ENCODE results near the gene ANKRD36C. TPM values are rescaled to one million over a fixed set of nuclear protein-coding genes. Genes with fewer than 3 reads are reported as not detected.
"Not testable (repeated sequence)": the region's sequence is repeated elsewhere in the genome, so short reads cannot be mapped to it uniquely, and the experiment has no call there.

Gene ANKRD36C
- 10 to 100 TPM; 37.4 to 41.5 TPM for total RNA-seq

DNA sequence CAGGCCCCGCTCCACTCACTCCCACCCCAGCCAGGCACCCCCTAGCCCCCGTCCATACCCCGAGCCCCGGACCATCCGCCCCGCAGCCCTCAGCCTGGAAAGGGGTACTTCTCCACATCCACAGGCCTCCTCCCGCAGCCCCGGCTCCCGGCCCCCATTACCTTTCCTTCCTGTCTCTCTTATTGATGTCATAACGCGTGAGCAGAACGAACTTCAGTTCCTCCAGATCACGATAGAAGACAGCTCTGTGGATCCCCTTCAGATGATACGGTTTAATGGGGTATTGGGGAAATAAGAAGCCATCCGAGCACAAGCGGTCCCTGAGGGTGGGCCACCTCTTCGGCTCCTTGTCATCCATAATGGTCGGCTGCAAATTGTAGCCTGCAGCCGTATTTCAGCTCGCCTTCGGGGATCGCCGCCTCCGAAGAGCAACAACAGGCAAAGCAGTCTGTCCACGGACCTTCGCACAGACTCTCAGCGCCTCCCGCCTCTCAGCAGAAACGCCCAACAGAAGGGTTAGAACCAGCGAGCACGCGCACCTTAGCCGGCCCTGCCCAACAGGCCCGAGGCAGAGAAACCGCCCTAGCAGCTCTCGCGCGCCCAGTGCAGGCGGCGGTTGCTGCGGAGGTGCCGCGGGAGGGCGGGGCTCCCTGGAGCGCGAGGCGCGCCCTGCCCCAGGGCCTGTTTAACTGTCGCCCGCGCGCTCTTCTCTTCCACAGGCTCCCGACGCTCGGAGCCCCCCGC, at the start of gene ANKRD36C:
Gene ANKRD36C, minus strand, starts transcription at position 474 of the 744 bp plus-strand sequence. Its CDS starts 116 bp downstream, at position 358.
- Mint-ChIP-seq H3K27me3 (peaks cover 15% of the 10 kb centered on the region), H3K27ac (peak within 1 kb of the TSS; percentile 96), H3K4me3 (peak within 1 kb of the TSS; percentile 95)
- ChIA-PET POLR2A (interaction anchor here (0.6 to 2.0 kb wide), 3 partner anchors 153 to 172 kb away, joined by 3 to 5 read pairs (median 3); no protein-coding TSS in a partner anchor), CTCF (interaction anchor here (0.8 to 2.9 kb wide), 10 partner anchors 18 to 542 kb away, joined by 3 to 34 read pairs (median 4); partner anchors contain the start of genes ADRA2B and NCAPH)
- H3K4me1 Mint-ChIP-seq (ENCODE audit: low read depth); intact Hi-C loops (cut with micrococcal nuclease); H3K36me3 Mint-ChIP-seq (ENCODE audit: low read depth); H3K9me3 Mint-ChIP-seq: not testable (repeated sequence)
- DNase-seq (peak; percentile 40), ATAC-seq (peak; percentile 94)

DNA sequence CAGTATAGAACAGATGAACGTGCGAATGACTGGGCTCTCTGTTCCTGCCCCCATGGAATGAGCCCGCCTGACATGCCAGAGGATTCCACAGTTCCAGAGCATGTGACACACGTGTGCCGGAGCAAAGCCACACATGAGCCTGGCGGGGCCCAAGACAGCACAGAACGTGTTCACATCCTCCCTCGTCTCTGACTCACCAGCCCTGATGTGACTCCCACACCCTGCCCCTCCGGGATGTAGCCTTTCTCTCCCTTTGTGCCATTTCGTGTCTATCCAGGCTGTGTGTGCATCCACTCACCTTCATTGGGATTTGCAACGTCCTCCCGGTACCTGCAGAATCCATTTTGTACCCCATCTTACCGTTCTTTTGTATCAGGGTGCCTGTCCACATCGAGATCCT, 43.9 kb upstream of the ANKRD36C start:
- DNase-seq; intact Hi-C loops (cut with micrococcal nuclease); H3K36me3 Mint-ChIP-seq (ENCODE audit: low read depth); CTCF ChIA-PET; ATAC-seq; POLR2A ChIA-PET; H3K9me3 Mint-ChIP-seq; H3K27ac Mint-ChIP-seq; H3K4me1 Mint-ChIP-seq (ENCODE audit: low read depth); H3K27me3 Mint-ChIP-seq; H3K4me3 Mint-ChIP-seq: not testable (repeated sequence)

DNA sequence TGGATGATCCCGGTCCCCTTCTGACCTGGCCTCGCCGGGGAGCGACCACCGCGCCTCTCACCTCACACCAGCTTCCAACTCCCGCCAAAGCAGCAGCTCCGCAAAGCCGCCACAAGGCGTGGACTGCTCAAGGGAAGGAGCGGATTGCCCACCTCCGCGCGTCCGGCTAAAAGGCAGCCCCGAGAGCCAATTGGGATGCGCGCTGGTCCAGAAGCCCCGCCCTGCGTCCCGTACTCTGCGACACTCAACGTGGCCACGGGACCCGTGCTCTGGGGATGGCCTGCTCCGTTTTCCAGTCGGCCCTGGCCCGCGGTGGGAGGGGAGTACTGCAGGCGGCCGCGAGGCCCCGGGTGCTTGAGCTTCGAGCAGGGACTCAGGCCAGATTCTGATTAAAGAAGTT, 43.2 kb upstream of the ANKRD36C start, which contains the start of gene GPAT2:
Gene GPAT2, minus strand, starts transcription at position 125 of the 400 bp plus-strand sequence. CDS start 2,557 bp downstream, outside the sequence.
- POLR2A ChIA-PET, DNase-seq: not testable (repeated sequence)
- peak; percentile 58 for ATAC-seq

DNA sequence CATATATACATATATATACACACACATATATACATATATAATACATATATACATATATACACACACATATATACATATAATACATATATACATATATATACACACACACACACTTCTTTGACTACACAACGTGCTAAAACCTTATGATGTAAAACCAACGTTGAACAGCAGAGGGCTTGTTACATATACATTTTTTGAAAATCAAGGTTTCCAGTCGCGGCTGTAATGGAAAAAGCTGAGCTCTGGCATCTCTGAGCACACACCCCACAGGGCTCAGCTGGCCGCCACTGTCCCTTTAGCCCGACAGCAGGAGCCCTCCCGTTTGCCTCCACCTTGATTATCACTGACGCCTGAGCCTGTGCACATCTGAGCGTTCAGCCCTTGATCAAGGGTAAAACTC, 42.4 kb upstream of the ANKRD36C start:
- H3K4me3 Mint-ChIP-seq; H3K36me3 Mint-ChIP-seq (ENCODE audit: low read depth); H3K27me3 Mint-ChIP-seq; CTCF ChIA-PET; H3K27ac Mint-ChIP-seq; POLR2A ChIA-PET; H3K4me1 Mint-ChIP-seq (ENCODE audit: low read depth); H3K9me3 Mint-ChIP-seq; intact Hi-C loops (cut with micrococcal nuclease); DNase-seq: not testable (repeated sequence)
- ATAC-seq = peak; percentile 70

More for the DNA sequence above, 43.2 kb upstream of the ANKRD36C start, which contains the start of gene GPAT2:
- CTCF ChIA-PET; intact Hi-C loops (cut with micrococcal nuclease); H3K27ac Mint-ChIP-seq; H3K27me3 Mint-ChIP-seq; H3K36me3 Mint-ChIP-seq (ENCODE audit: low read depth); H3K9me3 Mint-ChIP-seq; H3K4me3 Mint-ChIP-seq; H3K4me1 Mint-ChIP-seq (ENCODE audit: low read depth): not testable (repeated sequence)

DNA sequence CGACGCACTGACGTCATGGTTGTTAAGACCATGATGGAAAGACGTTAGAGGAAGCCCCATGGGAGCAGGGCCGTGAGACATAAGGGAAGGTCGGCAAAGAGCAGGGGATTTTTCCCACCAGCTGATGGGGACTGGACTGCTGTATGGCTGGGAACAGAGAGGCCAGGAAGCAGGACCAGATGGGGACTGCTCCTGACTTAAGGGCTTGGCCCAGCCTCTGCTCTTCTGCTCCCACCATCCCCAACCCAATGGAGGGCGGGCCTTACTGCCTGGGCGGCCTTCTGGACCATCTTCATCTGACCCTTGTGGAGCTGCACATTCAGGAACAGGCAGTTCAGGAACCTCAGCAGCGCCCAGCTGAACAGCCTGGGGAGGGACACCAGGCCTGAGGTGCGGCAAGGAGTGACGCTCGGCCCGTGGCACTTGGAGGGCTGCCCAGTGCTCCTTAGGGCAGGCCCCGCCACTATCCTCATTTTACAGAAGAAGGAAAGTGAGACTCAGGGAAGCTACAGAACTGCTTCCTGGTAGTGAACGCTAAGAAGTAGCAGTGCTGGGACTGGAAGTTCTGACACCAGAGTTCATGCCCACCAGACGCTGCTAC, 36.2 kb upstream of the ANKRD36C start:
- H3K9me3 Mint-ChIP-seq; intact Hi-C loops (cut with micrococcal nuclease); H3K36me3 Mint-ChIP-seq (ENCODE audit: low read depth); H3K27ac Mint-ChIP-seq; H3K4me3 Mint-ChIP-seq; H3K4me1 Mint-ChIP-seq (ENCODE audit: low read depth); CTCF ChIA-PET; H3K27me3 Mint-ChIP-seq; POLR2A ChIA-PET; ATAC-seq; DNase-seq: not testable (repeated sequence)

DNA sequence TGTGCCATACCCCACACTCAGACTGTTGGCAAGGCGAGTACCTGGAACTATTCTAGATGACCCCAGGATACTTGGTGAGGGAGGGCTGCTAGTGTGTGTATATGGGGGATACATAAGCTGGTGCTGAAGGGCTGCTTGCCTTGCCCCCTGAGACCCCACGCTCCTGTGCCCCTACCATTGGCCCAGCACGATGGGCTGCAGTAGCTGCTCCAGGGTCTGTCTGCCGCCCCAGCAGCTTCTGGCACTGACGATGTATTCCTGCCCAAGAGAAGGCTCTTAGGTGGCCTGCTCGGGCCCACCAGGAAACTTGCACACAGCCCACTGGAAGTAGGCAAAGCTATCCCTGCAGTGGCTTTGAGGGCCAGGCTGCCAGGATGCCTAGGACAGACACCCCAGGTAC, 34.1 kb upstream of the ANKRD36C start:
- intact Hi-C loops (cut with micrococcal nuclease); H3K4me3 Mint-ChIP-seq; POLR2A ChIA-PET; H3K9me3 Mint-ChIP-seq; H3K27ac Mint-ChIP-seq; ATAC-seq; H3K36me3 Mint-ChIP-seq (ENCODE audit: low read depth); H3K27me3 Mint-ChIP-seq; H3K4me1 Mint-ChIP-seq (ENCODE audit: low read depth); DNase-seq: not testable (repeated sequence)
- CTCF ChIA-PET = interaction anchor here (1.4 kb wide), 1 partner anchor 148 kb away, joined by 3 read pairs; no protein-coding TSS in a partner anchor

DNA sequence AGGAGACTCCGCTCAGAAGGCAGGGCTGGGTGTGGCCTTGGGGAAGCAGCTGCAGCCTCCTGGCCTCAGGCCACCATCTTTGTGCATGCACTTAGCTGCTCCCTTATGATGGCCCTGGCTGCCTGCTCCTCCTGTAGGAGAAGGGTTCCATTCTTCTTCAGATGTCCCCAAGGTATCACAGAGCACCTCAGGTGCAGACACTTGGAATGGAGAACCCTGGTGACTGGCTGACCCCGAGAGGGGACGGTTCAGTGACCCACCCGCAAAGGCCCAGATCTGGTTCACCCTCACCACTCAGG, 33.5 kb upstream of the ANKRD36C start:
- Mint-ChIP-seq H3K27ac (no peak overlapping the region), H3K36me3 (ENCODE audit: low read depth) (no peaks in the 10 kb centered on the region), H3K27me3 (no peaks in the 10 kb centered on the region), H3K4me3 (no peak overlapping the region), H3K9me3 (no peaks in the 10 kb centered on the region), H3K4me1 (ENCODE audit: low read depth) (peaks cover 2% of the 10 kb centered on the region)
- ChIA-PET POLR2A (interaction anchor here (1.4 kb wide), 1 partner anchor 117 kb away, joined by 4 read pairs; no protein-coding TSS in a partner anchor), CTCF (interaction anchor here (1.2 to 2.0 kb wide), 3 partner anchors 91 to 149 kb away, joined by 3 to 8 read pairs (median 3); partner anchors contain the start of genes ADRA2B and ASTL)
- intact Hi-C loops (cut with micrococcal nuclease) = no loop called here
- DNase-seq (no peak), ATAC-seq (no peak)
- TF ChIP-seq, protein P1, sequence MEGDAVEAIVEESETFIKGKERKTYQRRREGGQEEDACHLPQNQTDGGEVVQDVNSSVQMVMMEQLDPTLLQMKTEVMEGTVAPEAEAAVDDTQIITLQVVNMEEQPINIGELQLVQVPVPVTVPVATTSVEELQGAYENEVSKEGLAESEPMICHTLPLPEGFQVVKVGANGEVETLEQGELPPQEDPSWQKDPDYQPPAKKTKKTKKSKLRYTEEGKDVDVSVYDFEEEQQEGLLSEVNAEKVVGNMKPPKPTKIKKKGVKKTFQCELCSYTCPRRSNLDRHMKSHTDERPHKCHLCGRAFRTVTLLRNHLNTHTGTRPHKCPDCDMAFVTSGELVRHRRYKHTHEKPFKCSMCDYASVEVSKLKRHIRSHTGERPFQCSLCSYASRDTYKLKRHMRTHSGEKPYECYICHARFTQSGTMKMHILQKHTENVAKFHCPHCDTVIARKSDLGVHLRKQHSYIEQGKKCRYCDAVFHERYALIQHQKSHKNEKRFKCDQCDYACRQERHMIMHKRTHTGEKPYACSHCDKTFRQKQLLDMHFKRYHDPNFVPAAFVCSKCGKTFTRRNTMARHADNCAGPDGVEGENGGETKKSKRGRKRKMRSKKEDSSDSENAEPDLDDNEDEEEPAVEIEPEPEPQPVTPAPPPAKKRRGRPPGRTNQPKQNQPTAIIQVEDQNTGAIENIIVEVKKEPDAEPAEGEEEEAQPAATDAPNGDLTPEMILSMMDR (IDR thresholded peaks at IDR 0.05) = no peak

Measured in activated CD8-positive, alpha-beta T cell treated with anti-CD3 and anti-CD28 coated beads for 36 hours (primary cell).